Measurements from ENCODE around the gene TGFB2.

Gene TGFB2

DNA sequence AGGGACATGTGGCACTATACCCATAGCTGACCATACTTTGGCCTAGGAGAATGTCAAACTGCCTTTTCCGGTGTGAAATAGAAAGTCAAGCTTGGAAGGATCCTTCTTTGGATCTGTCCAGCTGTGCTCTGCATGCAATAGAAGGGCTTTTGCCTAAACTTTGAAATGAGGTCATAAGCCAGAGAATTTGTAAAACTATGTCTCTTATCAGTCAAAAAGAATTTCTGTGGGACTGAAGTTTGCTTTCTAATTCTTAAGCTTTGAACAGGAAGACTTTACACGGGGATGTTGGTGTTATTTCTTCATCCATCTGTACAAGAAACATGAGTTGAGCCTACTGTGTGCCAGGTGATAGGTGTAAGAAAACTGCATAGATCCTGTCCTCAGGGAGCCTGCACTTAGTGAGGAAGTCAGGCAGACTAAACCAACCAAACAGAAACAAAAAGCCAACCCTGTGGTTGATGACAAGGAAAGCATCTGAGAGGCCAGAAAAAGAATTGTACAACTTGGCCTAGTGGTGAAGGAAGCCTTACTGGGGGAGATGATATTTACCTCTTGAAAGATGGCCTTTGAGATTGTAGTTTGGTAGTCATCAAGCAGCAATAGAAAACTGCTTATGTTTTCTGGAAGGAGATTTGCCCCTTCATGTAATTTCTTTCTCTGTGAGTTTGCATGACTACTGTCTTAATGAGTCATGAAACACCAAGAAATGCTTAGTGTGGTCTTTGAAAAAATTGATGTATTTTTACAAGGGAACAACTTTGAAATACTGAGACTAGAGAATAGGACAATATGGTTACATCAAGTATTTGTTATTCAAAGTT is 24.8 kb downstream of the TGFB2 start:
- no peaks in the 10 kb centered on the region for H3K36me3 Mint-ChIP-seq (ENCODE audit: insufficient read depth)
- H3K27me3 Mint-ChIP-seq: peaks cover 13% of the 10 kb centered on the region
- no peak overlapping the region for H3K27ac Mint-ChIP-seq (ENCODE audit: low read depth)
- no peaks in the 10 kb centered on the region for H3K4me1 Mint-ChIP-seq
- no peaks in the 10 kb centered on the region for H3K9me3 Mint-ChIP-seq
- ATAC-seq (replicated peaks; ENCODE audit: extremely low read depth, poor library complexity, severe bottlenecking) (no peak), DNase-seq (ENCODE audit: low spot score in 2 of 2) (no peak)
- no peak overlapping the region for H3K4me3 Mint-ChIP-seq

DNA sequence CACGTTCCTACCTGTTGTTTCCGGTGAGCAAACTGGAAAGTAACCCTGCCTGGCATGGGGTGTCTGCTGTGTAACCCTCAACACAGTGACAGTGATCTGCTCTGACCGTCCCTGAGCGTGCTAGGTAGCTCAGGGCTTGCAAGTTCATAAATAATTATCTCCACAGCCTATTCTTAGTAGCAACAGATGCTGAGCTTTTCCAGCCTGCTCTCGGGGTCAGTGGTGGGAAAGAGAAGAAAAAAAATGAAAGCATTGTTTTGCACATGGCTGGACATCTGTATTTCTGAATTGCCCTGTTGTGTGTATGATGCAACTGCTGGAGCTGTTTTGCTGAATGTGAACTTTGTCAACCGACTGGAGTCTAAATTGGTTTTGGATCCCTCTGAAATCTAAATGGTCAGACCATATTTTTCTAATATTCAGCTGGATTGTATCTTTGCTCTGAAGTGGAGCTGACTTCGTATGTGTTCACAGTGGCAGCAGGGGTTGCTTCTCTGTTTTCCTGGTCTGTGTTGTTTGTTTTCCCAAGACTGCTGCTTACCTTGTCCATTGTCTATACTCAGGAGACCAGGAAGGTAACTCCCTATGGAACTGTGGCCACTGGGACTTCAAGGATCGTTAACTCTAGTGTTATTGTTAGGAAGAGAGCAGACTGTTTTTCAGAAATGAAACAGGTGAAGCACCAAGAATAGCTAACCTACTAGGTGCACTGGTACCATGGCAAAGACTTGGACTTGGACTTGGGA is 27.0 kb downstream of the TGFB2 start:
- H3K27ac Mint-ChIP-seq (ENCODE audit: low read depth): no peak overlapping the region
- no peak overlapping the region for H3K4me3 Mint-ChIP-seq
- H3K27me3 Mint-ChIP-seq: peaks cover 26% of the 10 kb centered on the region
- no peak for ATAC-seq (replicated peaks; ENCODE audit: extremely low read depth, poor library complexity, severe bottlenecking)
- H3K4me1 Mint-ChIP-seq: peaks cover 1% of the 10 kb centered on the region
- DNase-seq (ENCODE audit: low spot score in 2 of 2): no peak
- H3K9me3 Mint-ChIP-seq: no peaks in the 10 kb centered on the region
- no peaks in the 10 kb centered on the region for H3K36me3 Mint-ChIP-seq (ENCODE audit: insufficient read depth)

DNA sequence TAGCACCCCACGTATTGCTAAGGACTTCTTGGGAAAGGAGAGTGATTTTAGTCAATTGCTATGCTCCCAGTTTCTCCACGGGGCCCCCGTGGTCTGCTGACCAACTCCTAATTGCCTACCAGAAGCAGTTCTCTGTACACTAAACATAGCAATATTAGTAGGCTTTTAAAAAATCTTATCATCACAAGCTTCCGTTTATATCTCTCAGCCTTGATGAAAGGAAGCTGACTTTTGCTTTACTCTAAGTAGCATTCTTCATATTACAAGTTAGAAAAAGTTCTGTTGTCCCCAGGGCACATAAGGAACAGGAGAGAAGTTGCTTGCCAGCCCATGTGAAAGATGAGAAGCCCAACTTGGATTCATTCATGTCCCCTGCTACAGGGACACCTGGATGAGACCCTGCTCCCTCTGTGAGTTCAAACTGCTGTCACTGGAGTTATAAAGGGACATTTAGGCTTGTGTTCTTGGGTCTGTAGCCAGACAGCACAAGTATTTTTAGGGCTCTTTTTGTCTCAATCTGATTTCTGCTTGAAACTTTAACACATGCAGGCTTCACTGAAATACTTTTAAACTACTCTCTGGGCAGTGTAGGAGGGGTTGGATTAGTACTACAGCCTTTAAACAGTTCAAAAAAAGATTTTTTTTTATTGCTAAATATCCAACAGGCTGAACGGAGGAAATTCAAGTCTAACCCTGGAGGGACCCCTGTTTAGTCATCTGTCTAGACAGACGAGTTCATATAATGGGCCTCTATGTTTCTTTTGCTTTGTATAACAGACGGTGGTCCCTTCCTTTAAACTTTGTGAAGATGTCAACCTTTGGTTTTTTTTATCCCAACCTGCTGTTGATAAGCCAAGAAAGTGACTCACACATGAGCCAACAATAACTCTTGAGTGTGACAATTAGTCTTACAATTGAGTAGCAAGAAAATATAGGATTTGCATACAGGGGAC is 29.5 kb downstream of the TGFB2 start:
- no peak for DNase-seq (ENCODE audit: low spot score in 2 of 2)
- Mint-ChIP-seq H3K4me3 (no peak overlapping the region), H3K27ac (ENCODE audit: low read depth) (no peak overlapping the region), H3K27me3 (peaks cover 34% of the 10 kb centered on the region), H3K36me3 (ENCODE audit: insufficient read depth) (no peaks in the 10 kb centered on the region), H3K9me3 (no peaks in the 10 kb centered on the region), H3K4me1 (peaks cover 9% of the 10 kb centered on the region)
- ATAC-seq (replicated peaks; ENCODE audit: extremely low read depth, poor library complexity, severe bottlenecking): no peak

DNA sequence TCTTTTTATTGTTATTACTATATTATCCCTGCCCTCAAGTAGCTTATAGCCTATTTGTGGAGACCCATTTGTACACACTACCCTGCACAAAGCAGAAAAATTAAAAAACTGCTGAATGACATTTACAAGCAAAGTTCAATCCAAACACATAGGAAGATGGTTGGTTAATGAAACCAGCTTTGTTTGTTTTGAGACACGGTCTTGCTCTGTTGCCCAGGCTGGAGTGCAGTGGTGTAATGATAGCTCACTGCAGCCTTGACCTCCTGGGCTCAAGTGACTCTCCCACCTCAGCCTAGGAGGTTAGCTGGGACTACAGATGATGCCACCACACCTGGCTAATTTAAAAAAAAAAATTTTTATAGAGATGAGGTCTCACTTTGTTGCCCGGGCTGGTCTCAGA is 31.6 kb downstream of the TGFB2 start:
- H3K4me1 Mint-ChIP-seq: peaks cover 9% of the 10 kb centered on the region
- no peak overlapping the region for H3K4me3 Mint-ChIP-seq
- ATAC-seq (replicated peaks; ENCODE audit: extremely low read depth, poor library complexity, severe bottlenecking): no peak
- no peaks in the 10 kb centered on the region for H3K36me3 Mint-ChIP-seq (ENCODE audit: insufficient read depth)
- H3K27ac Mint-ChIP-seq (ENCODE audit: low read depth): no peak overlapping the region
- H3K9me3 Mint-ChIP-seq: no peaks in the 10 kb centered on the region
- no peak for DNase-seq (ENCODE audit: low spot score in 2 of 2)
- peaks cover 51% of the 10 kb centered on the region for H3K27me3 Mint-ChIP-seq

DNA sequence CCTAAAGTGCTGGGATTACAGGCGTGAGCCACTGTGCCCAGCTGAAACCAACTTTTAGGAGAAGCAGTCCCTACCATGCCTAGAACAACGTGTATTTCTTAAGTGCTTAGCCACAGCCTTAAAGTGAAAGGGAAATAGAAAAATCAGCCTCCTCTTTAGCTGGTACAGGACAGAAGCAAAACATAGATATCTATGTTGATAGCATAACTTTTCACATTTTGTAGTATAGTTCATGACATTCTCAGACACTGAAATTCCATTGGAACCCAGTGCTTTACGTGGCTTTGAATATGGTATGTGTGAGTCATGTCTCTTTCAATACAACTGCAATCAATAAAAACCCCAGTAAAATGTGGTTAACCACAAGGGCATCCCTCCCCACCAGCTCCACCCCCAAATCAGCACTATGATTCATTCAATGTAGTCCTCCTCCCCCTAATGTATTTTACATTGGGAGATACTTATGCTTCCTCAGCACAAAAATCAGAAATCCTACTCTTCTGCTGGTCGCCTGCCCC is 32.1 kb downstream of the TGFB2 start:
- Mint-ChIP-seq H3K4me3 (no peak overlapping the region), H3K27ac (ENCODE audit: low read depth) (no peak overlapping the region), H3K9me3 (no peaks in the 10 kb centered on the region), H3K36me3 (ENCODE audit: insufficient read depth) (no peaks in the 10 kb centered on the region), H3K4me1 (peaks cover 9% of the 10 kb centered on the region), H3K27me3 (peaks cover 56% of the 10 kb centered on the region)
- ATAC-seq (replicated peaks; ENCODE audit: extremely low read depth, poor library complexity, severe bottlenecking) (peak; percentile 76), DNase-seq (ENCODE audit: low spot score in 2 of 2) (peak in 1 of 2 donors; percentile 11)

DNA sequence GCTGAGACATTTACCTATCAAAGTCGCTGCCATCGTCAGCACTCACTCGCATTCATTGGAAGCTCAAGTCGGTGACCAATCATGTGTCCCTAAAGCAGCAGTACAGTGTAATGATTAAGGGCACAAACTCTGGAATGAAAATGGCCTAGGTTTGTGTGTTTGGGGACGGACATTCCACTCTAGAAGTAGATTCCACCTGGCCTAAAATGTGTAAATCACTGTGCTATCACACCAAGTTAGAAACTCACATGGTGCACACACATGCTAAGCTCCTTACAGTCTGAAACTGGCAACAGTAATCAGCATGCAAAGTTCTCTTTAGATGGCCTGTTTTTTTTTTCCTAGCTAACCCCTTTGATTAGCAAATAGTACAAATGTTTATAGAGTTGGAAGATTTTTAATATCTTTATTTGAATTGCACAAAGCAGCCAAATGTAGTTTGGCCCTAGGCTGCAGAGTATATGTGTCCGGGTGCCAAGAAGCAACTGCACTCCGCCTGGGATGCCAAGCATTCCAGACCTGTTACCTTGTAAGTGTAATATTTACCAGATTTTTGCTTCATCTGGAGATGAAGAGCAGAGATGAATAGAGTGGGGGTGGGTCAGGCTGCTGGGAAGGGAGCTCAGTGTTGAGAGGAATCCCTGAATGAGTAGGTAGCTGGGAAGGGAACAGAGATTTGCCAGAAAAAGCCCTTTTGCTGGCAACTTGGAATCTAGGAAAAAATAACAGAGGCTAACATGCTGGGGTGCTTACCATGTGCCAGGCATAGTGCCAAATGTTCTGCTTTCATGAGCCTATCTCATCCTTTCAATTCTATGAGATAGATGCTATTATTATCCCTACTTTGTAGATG is 35.2 kb downstream of the TGFB2 start:
- Mint-ChIP-seq H3K27me3 (peaks cover 70% of the 10 kb centered on the region), H3K9me3 (no peaks in the 10 kb centered on the region), H3K36me3 (ENCODE audit: insufficient read depth) (no peaks in the 10 kb centered on the region), H3K4me1 (peaks cover 9% of the 10 kb centered on the region), H3K4me3 (no peak overlapping the region), H3K27ac (ENCODE audit: low read depth) (no peak overlapping the region)
- ATAC-seq (replicated peaks; ENCODE audit: extremely low read depth, poor library complexity, severe bottlenecking) (no peak), DNase-seq (ENCODE audit: low spot score in 2 of 2) (no peak)

DNA sequence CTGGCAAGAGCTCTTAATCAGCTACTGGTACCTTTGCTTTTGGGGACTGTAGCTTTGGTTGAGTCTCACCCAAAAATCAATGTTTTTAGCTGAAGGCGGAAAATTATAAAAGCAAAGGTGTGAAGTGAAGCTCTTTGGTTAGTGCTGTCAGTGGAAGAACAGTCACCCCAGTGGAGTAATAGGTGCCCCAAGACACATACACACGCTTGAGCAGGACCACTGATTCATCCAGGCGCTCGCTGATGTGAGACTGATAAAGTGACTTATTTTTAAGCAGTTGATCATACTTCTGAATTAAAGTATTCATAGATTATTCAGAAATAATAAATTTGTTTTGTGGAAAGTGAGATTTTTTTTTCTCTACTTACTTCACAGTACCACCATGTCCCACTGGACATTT is 37.1 kb downstream of the TGFB2 start:
- DNase-seq (ENCODE audit: low spot score in 2 of 2): no peak
- H3K9me3 Mint-ChIP-seq: no peaks in the 10 kb centered on the region
- H3K4me3 Mint-ChIP-seq: no peak overlapping the region

DNA sequence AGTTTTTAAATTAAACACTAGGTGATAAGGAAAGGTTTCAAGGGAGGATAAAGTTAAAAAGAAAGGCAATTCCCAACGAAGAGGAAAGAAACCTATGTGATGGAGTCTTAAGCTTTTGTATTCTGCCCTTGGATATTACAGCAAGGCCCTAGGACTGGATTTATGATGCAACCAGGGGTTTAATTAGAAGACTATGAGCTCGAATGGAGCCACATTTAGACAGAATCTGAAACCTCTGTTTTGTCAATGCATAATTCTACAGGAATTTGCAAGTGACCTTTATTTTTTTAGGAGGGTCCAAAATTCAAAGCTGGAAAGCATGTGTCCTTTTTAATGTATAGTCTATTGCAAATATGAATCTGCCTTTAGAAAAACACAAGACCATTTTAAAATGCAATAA is 37.9 kb downstream of the TGFB2 start:
- no peaks in the 10 kb centered on the region for H3K36me3 Mint-ChIP-seq (ENCODE audit: insufficient read depth)
- no peak overlapping the region for H3K4me3 Mint-ChIP-seq
- H3K27me3 Mint-ChIP-seq: peaks cover 66% of the 10 kb centered on the region

More for the DNA sequence above, 37.1 kb downstream of the TGFB2 start:
- no peak for ATAC-seq (replicated peaks; ENCODE audit: extremely low read depth, poor library complexity, severe bottlenecking)
- Mint-ChIP-seq H3K27ac (ENCODE audit: low read depth) (no peak overlapping the region), H3K36me3 (ENCODE audit: insufficient read depth) (no peaks in the 10 kb centered on the region), H3K27me3 (peaks cover 66% of the 10 kb centered on the region), H3K4me1 (peaks cover 6% of the 10 kb centered on the region)

DNA sequence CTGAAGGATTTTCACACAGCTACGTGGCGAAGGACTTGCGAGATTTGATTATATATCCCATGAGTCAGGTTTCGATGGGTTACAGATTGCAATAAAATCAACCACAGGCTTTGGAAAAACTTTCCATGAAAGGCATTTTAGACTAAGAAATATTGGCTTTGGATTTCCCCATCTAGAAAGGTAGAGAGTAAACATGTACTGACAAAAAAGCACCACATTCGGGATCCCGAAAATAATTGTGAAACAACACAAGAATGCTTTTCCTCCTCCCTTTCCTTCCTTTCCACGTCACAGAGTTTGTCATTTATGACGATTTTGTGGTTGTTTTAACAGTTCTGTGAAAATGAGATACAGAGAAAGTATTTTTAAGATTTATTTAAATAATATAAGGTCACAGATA is 38.5 kb downstream of the TGFB2 start:
- Mint-ChIP-seq H3K27ac (ENCODE audit: low read depth) (no peak overlapping the region), H3K4me1 (no peaks in the 10 kb centered on the region), H3K4me3 (no peak overlapping the region), H3K9me3 (no peaks in the 10 kb centered on the region), H3K27me3 (peaks cover 66% of the 10 kb centered on the region), H3K36me3 (ENCODE audit: insufficient read depth) (no peaks in the 10 kb centered on the region)
- ATAC-seq (replicated peaks; ENCODE audit: extremely low read depth, poor library complexity, severe bottlenecking) (no peak), DNase-seq (ENCODE audit: low spot score in 2 of 2) (no peak)

More for the DNA sequence above, 37.9 kb downstream of the TGFB2 start:
- H3K4me1 Mint-ChIP-seq: no peaks in the 10 kb centered on the region
- DNase-seq (ENCODE audit: low spot score in 2 of 2) (no peak), ATAC-seq (replicated peaks; ENCODE audit: extremely low read depth, poor library complexity, severe bottlenecking) (no peak)
- H3K27ac Mint-ChIP-seq (ENCODE audit: low read depth): no peak overlapping the region
- H3K9me3 Mint-ChIP-seq: no peaks in the 10 kb centered on the region

DNA sequence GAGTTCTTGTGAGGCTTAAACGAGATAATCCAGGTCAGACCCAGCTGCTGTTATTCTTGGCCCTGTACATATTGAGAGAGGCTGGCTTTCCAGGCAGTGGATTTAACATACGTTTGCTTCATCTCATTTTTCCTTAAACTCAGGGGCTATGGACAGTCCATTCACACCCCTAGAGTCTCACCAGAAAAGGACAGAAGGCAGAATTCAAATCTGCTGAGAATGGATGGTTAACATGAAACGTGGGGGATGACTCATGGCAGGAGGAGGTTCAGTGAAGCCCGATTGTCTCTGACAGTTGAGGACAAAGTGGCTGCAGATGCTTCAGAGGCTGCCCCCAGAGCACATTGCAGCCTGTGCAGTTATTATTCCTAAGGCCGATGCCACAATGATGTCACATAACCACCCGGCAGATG is 39.5 kb downstream of the TGFB2 start:
- Mint-ChIP-seq H3K36me3 (ENCODE audit: insufficient read depth) (no peaks in the 10 kb centered on the region), H3K27me3 (peaks cover 59% of the 10 kb centered on the region), H3K27ac (ENCODE audit: low read depth) (no peak overlapping the region), H3K4me3 (no peak overlapping the region), H3K4me1 (no peaks in the 10 kb centered on the region), H3K9me3 (no peaks in the 10 kb centered on the region)
- ATAC-seq (replicated peaks; ENCODE audit: extremely low read depth, poor library complexity, severe bottlenecking) (no peak), DNase-seq (ENCODE audit: low spot score in 2 of 2) (no peak)

DNA sequence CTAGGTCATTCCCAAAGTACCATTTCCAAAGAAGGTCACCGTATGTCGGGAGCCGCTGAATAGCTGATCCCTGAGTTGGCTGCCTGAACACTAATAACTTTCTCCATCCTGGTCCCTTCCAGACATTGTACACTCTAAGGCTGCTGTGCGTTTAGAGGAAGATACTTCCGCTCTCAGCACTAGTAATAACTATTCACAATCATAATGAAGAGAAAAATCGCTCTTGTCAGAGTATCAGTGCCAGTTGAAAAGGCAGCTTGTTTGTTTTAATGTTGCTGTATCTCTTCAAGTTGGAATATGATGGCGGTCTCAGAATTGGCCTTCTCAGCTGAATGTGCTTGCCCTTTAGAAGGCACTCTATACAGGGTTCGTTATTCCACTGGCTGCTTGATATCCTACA is 43.5 kb downstream of the TGFB2 start:
- no peak overlapping the region for H3K27ac Mint-ChIP-seq (ENCODE audit: low read depth)
- no peak overlapping the region for H3K4me3 Mint-ChIP-seq
- H3K36me3 Mint-ChIP-seq (ENCODE audit: insufficient read depth): no peaks in the 10 kb centered on the region
- H3K9me3 Mint-ChIP-seq: no peaks in the 10 kb centered on the region
- no peaks in the 10 kb centered on the region for H3K4me1 Mint-ChIP-seq
- no peak for ATAC-seq (replicated peaks; ENCODE audit: extremely low read depth, poor library complexity, severe bottlenecking)
- peaks cover 39% of the 10 kb centered on the region for H3K27me3 Mint-ChIP-seq
- DNase-seq (ENCODE audit: low spot score in 2 of 2): no peak

All from central memory CD8-positive, alpha-beta T cell (primary cell).